ENCODE results near the gene MRPS34. TPM values are rescaled to one million over a fixed set of nuclear protein-coding genes. Genes with fewer than 3 reads are reported as not detected.

Gene MRPS34
- total RNA-seq, 1 experiment from 2014 or later, result 109 TPM

GRCh38 chr16:1817276-1817589 lies 44.3 kb upstream of the MRPS34 start:
- intact Hi-C loops (cut with micrococcal nuclease; ENCODE audit: unreplicated experiment), result no loop called here
- Mint-ChIP-seq H3K27me3 (ENCODE audit: insufficient read depth, unreplicated experiment) (no peaks in the 10 kb centered on the region), H3K4me3 (ENCODE audit: unreplicated experiment) (no peak overlapping the region), H3K9me3 (ENCODE audit: unreplicated experiment) (no peaks in the 10 kb centered on the region), H3K4me1 (ENCODE audit: low read depth, unreplicated experiment) (no peaks in the 10 kb centered on the region), H3K36me3 (ENCODE audit: insufficient read depth, unreplicated experiment) (peaks cover 27% of the 10 kb centered on the region), H3K27ac (ENCODE audit: unreplicated experiment) (no peak overlapping the region)
- DNase-seq, result no peak
- ChIA-PET POLR2A (no interaction called here), CTCF (no interaction called here)
- no peak for TF ChIP-seq CTCF (IDR thresholded peaks at IDR 0.05; ENCODE audit: insufficient read depth in 1 of 2, low read depth in 1 of 2, low read length in 1 of 2, severe bottlenecking in 1 of 2, unreplicated experiment in 1 of 2)
- H3K27me3 ChIP-seq (replicated peaks; ENCODE audit: control insufficient read depth, insufficient read depth, low read length), result no peaks in the 10 kb centered on the region
- BruUV-seq (replicated peaks), result no TSS peak
- no peaks in the 10 kb centered on the region for H3K4me1 ChIP-seq
- H3K9me3 ChIP-seq, result no peaks in the 10 kb centered on the region
- H3K36me3 ChIP-seq (ENCODE audit: control insufficient read depth, insufficient read depth, low read length), result peaks cover 1% of the 10 kb centered on the region; the same call in 1 of the 2 replicates
- H3K4me3 ChIP-seq (ENCODE audit: low read depth, low read length), result no peak overlapping the region

- DNase-seq, result no peak
- Mint-ChIP-seq H3K36me3 (ENCODE audit: insufficient read depth, unreplicated experiment) (peaks cover 27% of the 10 kb centered on the region), H3K9me3 (ENCODE audit: unreplicated experiment) (no peaks in the 10 kb centered on the region), H3K27ac (ENCODE audit: unreplicated experiment) (no peak overlapping the region), H3K4me1 (ENCODE audit: low read depth, unreplicated experiment) (no peaks in the 10 kb centered on the region), H3K27me3 (ENCODE audit: insufficient read depth, unreplicated experiment) (no peaks in the 10 kb centered on the region), H3K4me3 (ENCODE audit: unreplicated experiment) (no peak overlapping the region)
- CTCF ChIA-PET, result no interaction called here
- Histone ChIP-seq H3K27me3 (replicated peaks; ENCODE audit: control insufficient read depth, insufficient read depth, low read length) (no peaks in the 10 kb centered on the region), H3K4me3 (ENCODE audit: low read depth, low read length) (no peak overlapping the region), H3K36me3 (ENCODE audit: control insufficient read depth, insufficient read depth, low read length) (no peaks in the 10 kb centered on the region), H3K4me1 (no peaks in the 10 kb centered on the region), H3K9me3 (no peaks in the 10 kb centered on the region)
- intact Hi-C loops (cut with micrococcal nuclease; ENCODE audit: unreplicated experiment), result no loop called here
- no peak for TF ChIP-seq CTCF (IDR thresholded peaks at IDR 0.05; ENCODE audit: insufficient read depth in 1 of 2, low read depth in 1 of 2, low read length in 1 of 2, severe bottlenecking in 1 of 2, unreplicated experiment in 1 of 2)
- POLR2A ChIA-PET, result no interaction called here
- no TSS peak for BruUV-seq (replicated peaks)
These were observed 43.7 kb upstream of the MRPS34 start for GRCh38 chr16:1816396-1817275.

GRCh38 chr16:1815461-1815860 lies 42.5 kb upstream of the MRPS34 start:
- CTCF ChIA-PET, result no interaction called here
- Mint-ChIP-seq H3K36me3 (ENCODE audit: insufficient read depth, unreplicated experiment) (peaks cover 27% of the 10 kb centered on the region), H3K4me1 (ENCODE audit: low read depth, unreplicated experiment) (no peaks in the 10 kb centered on the region), H3K27ac (ENCODE audit: unreplicated experiment) (no peak overlapping the region), H3K4me3 (ENCODE audit: unreplicated experiment) (no peak overlapping the region), H3K9me3 (ENCODE audit: unreplicated experiment) (no peaks in the 10 kb centered on the region), H3K27me3 (ENCODE audit: insufficient read depth, unreplicated experiment) (no peaks in the 10 kb centered on the region)
- no peaks in the 10 kb centered on the region for H3K36me3 ChIP-seq (ENCODE audit: control insufficient read depth, insufficient read depth, low read length)
- BruUV-seq (replicated peaks), result no TSS peak
- no peaks in the 10 kb centered on the region for H3K27me3 ChIP-seq (replicated peaks; ENCODE audit: control insufficient read depth, insufficient read depth, low read length)
- no peak for TF ChIP-seq CTCF (IDR thresholded peaks at IDR 0.05; ENCODE audit: insufficient read depth in 1 of 2, low read depth in 1 of 2, low read length in 1 of 2, severe bottlenecking in 1 of 2, unreplicated experiment in 1 of 2)
- no peaks in the 10 kb centered on the region for H3K4me1 ChIP-seq
- H3K4me3 ChIP-seq (ENCODE audit: low read depth, low read length), result no peak overlapping the region
- H3K9me3 ChIP-seq, result no peaks in the 10 kb centered on the region
- intact Hi-C loops (cut with micrococcal nuclease; ENCODE audit: unreplicated experiment), result no loop called here
- POLR2A ChIA-PET, result no interaction called here
- no peak for DNase-seq

Measured in Caco-2 (cell line).